Epithelial cell of proximal tubule (primary cell): ENCODE measurements around the gene SH3PXD2A. TPM values are rescaled to one million over a fixed set of nuclear protein-coding genes. Genes with fewer than 3 reads are reported as not detected.
A peak's percentile ranks its signal among the peaks of the same experiment; 100 is the strongest.

Experiments
- DNase-seq: peaks from one replicate; pipeline ENCODE4 v3.0.0-alpha.2; 2011; ENCODE audit warnings: low read depth
- H3K4me3 ChIP-seq: 2 replicates; pipeline ENCODE4 v1.5.1; 2011; ENCODE audit warnings: low read depth, mild to moderate bottlenecking, low read length
- total RNA-seq: library from RNA; depleted of rRNA; stranded (reverse); fragments of >200 nt; gene quantifications from 2 replicates; pipeline ENCODE4 v1.2.3, GENCODE V29; 2015
- TF ChIP-seq, protein P1 (sequence below): conservative IDR thresholded peaks from 2 replicates; pipeline ENCODE4 v1.5.1; 2012; ENCODE audit warnings: low read depth, mild to moderate bottlenecking, low read length

The SH3PXD2A gene
- total RNA-seq, 1 donor from 2014 or later, result 5.8 TPM

DNA sequence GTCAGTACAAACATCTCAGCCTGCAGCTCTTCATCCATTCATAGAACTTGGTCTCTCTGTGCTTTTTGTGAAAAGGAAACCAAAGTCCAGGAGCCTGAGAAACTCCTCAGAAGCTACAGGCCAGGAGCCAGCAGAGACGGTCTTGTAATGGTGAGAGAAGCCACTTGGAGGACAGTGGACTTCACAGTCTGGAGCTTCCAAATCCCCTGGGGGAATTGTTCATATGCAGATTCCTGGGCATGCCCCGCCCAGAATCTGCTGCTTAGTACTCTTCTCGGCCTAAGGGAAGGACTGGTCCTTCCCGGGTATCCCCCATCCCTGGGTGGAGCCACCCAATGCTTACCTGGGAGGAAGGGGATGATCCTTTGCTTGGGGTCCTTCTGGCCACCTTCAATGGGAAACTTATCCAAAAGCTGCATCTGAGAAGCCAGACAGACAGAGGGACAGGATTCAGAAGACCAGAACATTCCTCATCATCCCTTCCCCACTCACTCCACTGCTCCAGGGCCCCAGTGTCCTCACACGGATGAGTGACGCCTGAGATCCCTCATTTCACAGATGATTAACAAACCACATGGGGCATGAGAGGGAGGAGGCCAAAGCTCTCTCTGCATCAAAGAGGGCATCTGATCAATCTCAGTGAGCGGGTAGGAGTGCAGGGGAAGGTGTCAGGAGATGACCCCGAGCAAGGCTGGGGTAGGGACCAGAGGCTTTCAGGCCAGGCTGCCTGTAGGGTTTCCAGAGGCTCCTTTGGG is 88.4 kb downstream of the SH3PXD2A start:
- DNase-seq, result peak; percentile 52
- H3K4me3 ChIP-seq, result no peak overlapping the region
- TF ChIP-seq, protein P1, sequence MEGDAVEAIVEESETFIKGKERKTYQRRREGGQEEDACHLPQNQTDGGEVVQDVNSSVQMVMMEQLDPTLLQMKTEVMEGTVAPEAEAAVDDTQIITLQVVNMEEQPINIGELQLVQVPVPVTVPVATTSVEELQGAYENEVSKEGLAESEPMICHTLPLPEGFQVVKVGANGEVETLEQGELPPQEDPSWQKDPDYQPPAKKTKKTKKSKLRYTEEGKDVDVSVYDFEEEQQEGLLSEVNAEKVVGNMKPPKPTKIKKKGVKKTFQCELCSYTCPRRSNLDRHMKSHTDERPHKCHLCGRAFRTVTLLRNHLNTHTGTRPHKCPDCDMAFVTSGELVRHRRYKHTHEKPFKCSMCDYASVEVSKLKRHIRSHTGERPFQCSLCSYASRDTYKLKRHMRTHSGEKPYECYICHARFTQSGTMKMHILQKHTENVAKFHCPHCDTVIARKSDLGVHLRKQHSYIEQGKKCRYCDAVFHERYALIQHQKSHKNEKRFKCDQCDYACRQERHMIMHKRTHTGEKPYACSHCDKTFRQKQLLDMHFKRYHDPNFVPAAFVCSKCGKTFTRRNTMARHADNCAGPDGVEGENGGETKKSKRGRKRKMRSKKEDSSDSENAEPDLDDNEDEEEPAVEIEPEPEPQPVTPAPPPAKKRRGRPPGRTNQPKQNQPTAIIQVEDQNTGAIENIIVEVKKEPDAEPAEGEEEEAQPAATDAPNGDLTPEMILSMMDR, result no peak

DNA sequence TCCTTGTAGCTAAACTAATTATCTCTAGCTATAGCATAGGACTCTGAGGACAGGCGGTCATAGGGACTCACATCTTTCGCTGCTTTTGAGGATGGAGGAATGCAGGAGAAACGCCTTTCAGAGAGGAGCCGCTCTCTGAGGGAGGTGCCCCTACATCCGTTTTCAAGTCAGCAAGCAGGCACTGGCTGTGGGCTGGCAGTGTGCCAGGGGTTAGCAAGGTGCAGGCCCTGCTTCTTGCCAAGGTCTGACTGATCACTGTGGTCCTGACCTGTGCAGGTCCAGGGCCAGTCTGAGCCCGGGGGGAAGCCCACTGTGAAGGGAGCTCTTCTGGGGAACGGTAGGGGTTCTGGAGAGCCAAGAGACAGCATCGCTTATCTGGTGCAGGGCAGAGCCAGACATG is 89.4 kb downstream of the SH3PXD2A start:
- DNase-seq, result no peak
- H3K4me3 ChIP-seq, result no peak overlapping the region
- TF ChIP-seq, protein P1, result no peak

DNA sequence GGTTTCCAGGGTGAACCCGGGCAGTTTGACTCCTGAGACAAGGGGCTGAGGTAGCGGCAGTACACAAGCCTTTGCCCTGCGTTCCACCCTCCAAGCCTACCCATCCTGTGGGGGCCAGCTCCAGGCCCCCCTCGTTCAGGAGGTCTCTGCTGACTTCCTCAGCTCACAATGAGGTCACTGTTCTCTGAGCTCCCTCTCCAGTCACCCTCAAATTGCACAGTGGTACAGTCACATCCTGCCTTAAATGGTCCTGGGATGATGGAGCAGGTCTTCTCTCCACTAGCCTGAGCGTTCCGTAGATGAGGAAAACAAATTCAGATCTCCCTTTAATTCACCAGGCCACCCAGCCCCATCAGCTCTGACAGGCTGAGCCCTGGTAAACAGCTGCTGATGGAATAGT is 90.2 kb downstream of the SH3PXD2A start:
- no peak overlapping the region for H3K4me3 ChIP-seq
- no peak for DNase-seq
- TF ChIP-seq, protein P1, result no peak

DNA sequence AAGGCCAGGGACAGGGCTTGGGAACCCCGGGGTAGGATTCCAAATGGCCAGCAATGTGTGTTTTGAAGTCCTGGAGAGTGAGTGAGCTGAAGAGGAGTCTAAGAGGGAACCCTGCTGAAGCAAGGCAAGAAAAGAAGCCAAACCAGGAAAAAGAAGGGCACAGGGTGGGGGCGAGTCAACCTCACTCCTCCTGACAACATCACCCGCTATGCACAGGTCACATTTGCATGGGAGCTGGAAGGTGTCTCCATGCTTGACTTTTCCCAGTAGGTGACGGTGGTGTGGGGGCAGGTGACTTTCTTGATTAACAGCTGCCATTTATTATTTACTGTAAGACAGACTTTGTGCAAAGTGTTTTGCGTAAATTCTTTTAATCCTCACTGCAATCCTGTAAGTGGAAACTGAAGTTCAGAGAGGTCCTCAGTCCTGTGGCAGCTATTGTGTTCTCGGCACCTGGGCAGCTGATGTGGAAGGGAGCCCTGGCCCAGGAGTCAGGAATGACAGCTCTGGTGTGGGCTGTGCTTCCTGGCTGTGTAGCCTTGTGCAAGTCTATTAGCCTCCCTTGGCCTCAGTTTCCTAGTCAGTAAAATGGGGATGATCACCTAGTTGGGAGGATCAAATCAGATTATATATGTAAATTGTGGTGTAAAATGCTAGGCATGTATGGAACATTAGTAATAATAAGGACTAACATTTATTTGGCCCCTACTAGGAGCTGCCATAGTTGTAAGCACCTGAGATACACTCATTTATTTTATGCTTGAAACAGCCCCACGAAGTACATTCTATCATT is 90.9 kb downstream of the SH3PXD2A start:
- H3K4me3 ChIP-seq, result no peak overlapping the region
- TF ChIP-seq, protein P1, result no peak
- DNase-seq, result no peak

DNA sequence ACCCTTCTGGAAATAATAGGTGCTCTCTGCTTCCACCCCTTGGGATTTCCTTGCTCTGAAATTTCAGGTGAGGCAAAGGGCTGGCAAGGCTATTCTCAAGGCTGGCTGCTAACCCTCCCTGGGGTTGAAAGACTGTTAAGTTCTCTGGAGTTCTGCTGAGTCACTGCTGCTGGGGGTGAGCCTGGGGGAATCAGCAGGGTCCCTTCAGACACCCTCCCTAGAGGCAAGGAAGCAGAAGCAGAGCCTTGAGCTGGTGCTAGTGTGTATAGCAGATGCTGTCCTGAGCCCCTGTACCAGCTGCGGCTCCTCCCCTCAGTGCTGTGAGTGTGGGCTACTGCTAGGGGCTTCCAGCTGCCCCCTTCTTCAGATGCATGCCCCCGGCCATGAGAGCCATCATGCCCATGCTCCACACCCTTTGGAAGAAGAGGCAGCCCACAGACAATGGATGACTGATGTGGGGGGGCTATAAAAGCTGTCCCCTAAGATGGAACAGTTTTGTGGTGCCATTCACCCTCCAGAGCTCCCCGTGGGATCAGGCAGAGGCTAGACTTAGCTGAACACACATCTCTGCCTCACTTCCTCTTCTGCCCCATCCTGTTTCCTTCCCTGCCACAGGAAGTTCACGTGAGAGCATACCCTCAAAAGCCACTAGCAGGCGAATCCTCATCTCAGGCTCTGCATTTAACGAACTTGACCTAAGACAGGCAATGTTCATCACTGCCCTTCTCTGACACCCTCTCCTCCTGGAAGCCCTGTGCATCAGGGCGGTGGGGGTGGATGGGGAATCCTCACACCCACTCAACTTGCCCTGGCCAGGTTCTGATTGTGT is 91.8 kb downstream of the SH3PXD2A start:
- TF ChIP-seq, protein P1, result no peak
- H3K4me3 ChIP-seq, result no peak overlapping the region
- DNase-seq, result no peak

DNA sequence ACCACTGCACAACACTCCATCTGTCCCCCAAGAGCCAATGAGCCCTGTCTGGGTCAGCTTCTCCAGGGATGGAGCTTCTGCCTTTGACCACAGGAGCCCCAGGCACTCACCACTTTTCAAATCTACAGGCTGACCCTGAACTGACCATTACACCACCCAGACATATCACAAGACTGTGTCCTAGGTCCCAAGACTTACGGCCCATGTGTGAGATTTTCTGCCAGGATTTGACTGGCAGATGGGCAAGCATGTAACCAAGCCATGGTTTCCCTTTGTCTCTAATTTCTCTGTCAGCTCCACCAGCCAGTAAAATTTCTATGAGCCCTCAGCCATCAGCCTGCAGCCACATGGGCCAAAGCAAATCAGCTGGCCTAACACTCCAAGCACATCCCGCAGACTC is 92.5 kb downstream of the SH3PXD2A start:
- DNase-seq, result no peak
- TF ChIP-seq, protein P1, result no peak
- H3K4me3 ChIP-seq, result no peak overlapping the region
